ENCODE data around the gene SCAF11.

- TF ChIP-seq, protein P1, sequence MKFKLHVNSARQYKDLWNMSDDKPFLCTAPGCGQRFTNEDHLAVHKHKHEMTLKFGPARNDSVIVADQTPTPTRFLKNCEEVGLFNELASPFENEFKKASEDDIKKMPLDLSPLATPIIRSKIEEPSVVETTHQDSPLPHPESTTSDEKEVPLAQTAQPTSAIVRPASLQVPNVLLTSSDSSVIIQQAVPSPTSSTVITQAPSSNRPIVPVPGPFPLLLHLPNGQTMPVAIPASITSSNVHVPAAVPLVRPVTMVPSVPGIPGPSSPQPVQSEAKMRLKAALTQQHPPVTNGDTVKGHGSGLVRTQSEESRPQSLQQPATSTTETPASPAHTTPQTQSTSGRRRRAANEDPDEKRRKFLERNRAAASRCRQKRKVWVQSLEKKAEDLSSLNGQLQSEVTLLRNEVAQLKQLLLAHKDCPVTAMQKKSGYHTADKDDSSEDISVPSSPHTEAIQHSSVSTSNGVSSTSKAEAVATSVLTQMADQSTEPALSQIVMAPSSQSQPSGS (IDR thresholded peaks at IDR 0.05; ENCODE audit: low read length) = no peak
- TF ChIP-seq NR2C2 (IDR thresholded peaks at IDR 0.05; ENCODE audit: borderline replicate concordance, control insufficient read depth, insufficient read length, low read depth) (no peak), CTCF (IDR thresholded peaks at IDR 0.05 in 2 of 3, conservative IDR thresholded peaks at IDR 0.05 in 1 of 3; ENCODE audit: control insufficient read depth in 2 of 3, extremely low read depth in 1 of 3, insufficient read depth in 1 of 3, low read depth in 3 of 3, low read length in 3 of 3) (no peak), POLR2AphosphoS5 (IDR thresholded peaks at IDR 0.05; ENCODE audit: low read length) (no peak), KDM1A (IDR thresholded peaks at IDR 0.05; ENCODE audit: borderline replicate concordance) (no peak), MAX (IDR thresholded peaks at IDR 0.05; ENCODE audit: low read depth, low read length) (no peak)
- TF ChIP-seq, protein P2, sequence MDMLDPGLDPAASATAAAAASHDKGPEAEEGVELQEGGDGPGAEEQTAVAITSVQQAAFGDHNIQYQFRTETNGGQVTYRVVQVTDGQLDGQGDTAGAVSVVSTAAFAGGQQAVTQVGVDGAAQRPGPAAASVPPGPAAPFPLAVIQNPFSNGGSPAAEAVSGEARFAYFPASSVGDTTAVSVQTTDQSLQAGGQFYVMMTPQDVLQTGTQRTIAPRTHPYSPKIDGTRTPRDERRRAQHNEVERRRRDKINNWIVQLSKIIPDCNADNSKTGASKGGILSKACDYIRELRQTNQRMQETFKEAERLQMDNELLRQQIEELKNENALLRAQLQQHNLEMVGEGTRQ (IDR thresholded peaks at IDR 0.05; ENCODE audit: borderline replicate concordance, low read depth, low read length) = no peak
Measured at GRCh38 chr12:45878630-45879255, 111.6 kb downstream of the SCAF11 start.
